Uterus (tissue), 4 donors: ENCODE results near the gene HMGN1. TPM values are rescaled to one million over a fixed set of nuclear protein-coding genes. Genes with fewer than 3 reads are reported as not detected.
A peak's percentile ranks its signal among the peaks of the same experiment; 100 is the strongest.
"Not testable (repeated sequence)": the region's sequence is repeated elsewhere in the genome, so short reads cannot be mapped to it uniquely, and the experiment has no call there.

Experiments used
- DNase-seq, 2 donors: peaks; one replicate each; pipeline ENCODE4 v3.0.0-alpha.2; 2019 to 2020
- H3K27ac ChIP-seq, 2 donors: fragments of 200-600 bp; sonication (generic); 1 replicate in 1 of 2; 2 replicates in 1 of 2; pipeline ENCODE4 v1.5.1; 2016 to 2018
- H3K27me3 ChIP-seq, 2 donors: fragments of 200-600 bp; sonication (generic); one replicate each; pipeline ENCODE4 v1.5.1; 2018 to 2019; ENCODE audit warnings: control low read depth in 1 of 2
- H3K36me3 ChIP-seq, 2 donors: fragments of 200-600 bp; sonication (generic); one replicate each; pipeline ENCODE4 v1.5.1; 2019; ENCODE audit warnings: control low read depth in 1 of 2
- H3K4me1 ChIP-seq, 2 donors: fragments of 200-600 bp; sonication (generic); one replicate each; pipeline ENCODE4 v1.5.1; 2018 to 2019; ENCODE audit warnings: control low read depth in 1 of 2
- H3K4me3 ChIP-seq, 2 donors: fragments of 200-600 bp; sonication (generic); 1 replicate in 1 of 2; 2 replicates in 1 of 2; pipeline ENCODE4 v1.5.1; 2018 to 2019; ENCODE audit warnings: mild to moderate bottlenecking in 1 of 2
- H3K9me3 ChIP-seq, 2 donors: fragments of 200-600 bp; sonication (generic); one replicate each; pipeline ENCODE4 v1.5.1; 2019; ENCODE audit warnings: control low read depth in 1 of 2
- POLR2A ChIP-seq, 2 donors: fragments of 450-650 bp; IDR thresholded peaks; one replicate each; pipeline ENCODE4 v1.6.1; 2016; ENCODE audit warnings: antibody characterized with exemption in 2 of 2, mild to moderate bottlenecking in 1 of 2, moderate library complexity in 1 of 2
- intact Hi-C: fragments of 100-400 bp; cut with DNase I; formaldehyde crosslinking; loops from one replicate; pipeline ENCODE4 v1.15.1; 2023; ENCODE audit warnings: low total_unique reads
- total RNA-seq, 4 donors: library from RNA; depleted of rRNA in 3 of 4; stranded (reverse); fragments of >200 nt in 3 of 4; gene quantifications; one replicate each; pipeline versions ENCODE4 v1.1.0 to v1.2.4, GENCODE V29; 2014 to 2023
- TF ChIP-seq, protein P1 (sequence below), 4 experiments: fragments of 200-600 bp in 2 of 4; fragments of 450-650 bp in 2 of 4; sonication (generic) in 2 of 4; IDR thresholded peaks; one replicate each; pipeline ENCODE4 v1.5.1; 2016 to 2019; ENCODE audit warnings: antibody characterized with exemption in 4 of 4, mild to moderate bottlenecking in 2 of 4, moderate library complexity in 1 of 4
- donor health status: DM: yes; HTN: yes; CAD: no.

The HMGN1 gene
- total RNA-seq, 4 donors from 2014 or later, result 87.9 to 222 (median 102) TPM

DNA sequence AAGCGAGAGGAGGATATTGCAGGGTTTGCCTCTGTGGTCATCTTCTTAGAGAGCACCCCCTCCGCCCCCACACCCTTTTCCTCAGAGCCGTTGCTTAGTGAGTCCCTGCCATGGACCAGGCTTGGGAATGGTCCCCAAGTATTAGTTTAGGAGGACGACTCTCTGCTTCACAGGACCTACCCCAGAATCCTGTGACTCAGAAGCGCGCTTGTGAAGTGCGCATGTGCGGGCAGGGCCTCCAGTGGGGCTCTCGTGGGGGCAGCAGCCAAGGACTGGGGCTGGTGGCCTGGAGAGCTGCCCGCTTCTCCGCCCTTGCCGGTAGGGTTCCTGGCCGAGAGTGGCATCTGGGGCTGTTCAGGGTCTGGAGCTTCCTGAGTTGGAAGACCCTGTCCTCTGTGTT is 37.3 kb upstream of the HMGN1 start:
- H3K27me3 ChIP-seq, result no peaks in the 10 kb centered on the region
- no peaks in the 10 kb centered on the region for H3K36me3 ChIP-seq
- peak overlapping the region; percentile 17 to 18 for H3K4me3 ChIP-seq
- no peaks in the 10 kb centered on the region for H3K9me3 ChIP-seq
- H3K4me1 ChIP-seq, result peaks cover 0 to 4% of the 10 kb centered on the region in 2 donors
- TF ChIP-seq, protein P1, sequence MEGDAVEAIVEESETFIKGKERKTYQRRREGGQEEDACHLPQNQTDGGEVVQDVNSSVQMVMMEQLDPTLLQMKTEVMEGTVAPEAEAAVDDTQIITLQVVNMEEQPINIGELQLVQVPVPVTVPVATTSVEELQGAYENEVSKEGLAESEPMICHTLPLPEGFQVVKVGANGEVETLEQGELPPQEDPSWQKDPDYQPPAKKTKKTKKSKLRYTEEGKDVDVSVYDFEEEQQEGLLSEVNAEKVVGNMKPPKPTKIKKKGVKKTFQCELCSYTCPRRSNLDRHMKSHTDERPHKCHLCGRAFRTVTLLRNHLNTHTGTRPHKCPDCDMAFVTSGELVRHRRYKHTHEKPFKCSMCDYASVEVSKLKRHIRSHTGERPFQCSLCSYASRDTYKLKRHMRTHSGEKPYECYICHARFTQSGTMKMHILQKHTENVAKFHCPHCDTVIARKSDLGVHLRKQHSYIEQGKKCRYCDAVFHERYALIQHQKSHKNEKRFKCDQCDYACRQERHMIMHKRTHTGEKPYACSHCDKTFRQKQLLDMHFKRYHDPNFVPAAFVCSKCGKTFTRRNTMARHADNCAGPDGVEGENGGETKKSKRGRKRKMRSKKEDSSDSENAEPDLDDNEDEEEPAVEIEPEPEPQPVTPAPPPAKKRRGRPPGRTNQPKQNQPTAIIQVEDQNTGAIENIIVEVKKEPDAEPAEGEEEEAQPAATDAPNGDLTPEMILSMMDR (IDR thresholded peaks at IDR 0.05), result no peak
- TF ChIP-seq POLR2A (IDR thresholded peaks at IDR 0.05), result no peak
- peak; percentile 43 to 50 for DNase-seq
- peak overlapping the region; percentile 70 to 86 for H3K27ac ChIP-seq
- intact Hi-C loops, result loop anchor here (10.0 kb wide), 2 partner anchors 71 to 201 kb away; partner anchors contain the start of genes BRWD1 and PSMG1

DNA sequence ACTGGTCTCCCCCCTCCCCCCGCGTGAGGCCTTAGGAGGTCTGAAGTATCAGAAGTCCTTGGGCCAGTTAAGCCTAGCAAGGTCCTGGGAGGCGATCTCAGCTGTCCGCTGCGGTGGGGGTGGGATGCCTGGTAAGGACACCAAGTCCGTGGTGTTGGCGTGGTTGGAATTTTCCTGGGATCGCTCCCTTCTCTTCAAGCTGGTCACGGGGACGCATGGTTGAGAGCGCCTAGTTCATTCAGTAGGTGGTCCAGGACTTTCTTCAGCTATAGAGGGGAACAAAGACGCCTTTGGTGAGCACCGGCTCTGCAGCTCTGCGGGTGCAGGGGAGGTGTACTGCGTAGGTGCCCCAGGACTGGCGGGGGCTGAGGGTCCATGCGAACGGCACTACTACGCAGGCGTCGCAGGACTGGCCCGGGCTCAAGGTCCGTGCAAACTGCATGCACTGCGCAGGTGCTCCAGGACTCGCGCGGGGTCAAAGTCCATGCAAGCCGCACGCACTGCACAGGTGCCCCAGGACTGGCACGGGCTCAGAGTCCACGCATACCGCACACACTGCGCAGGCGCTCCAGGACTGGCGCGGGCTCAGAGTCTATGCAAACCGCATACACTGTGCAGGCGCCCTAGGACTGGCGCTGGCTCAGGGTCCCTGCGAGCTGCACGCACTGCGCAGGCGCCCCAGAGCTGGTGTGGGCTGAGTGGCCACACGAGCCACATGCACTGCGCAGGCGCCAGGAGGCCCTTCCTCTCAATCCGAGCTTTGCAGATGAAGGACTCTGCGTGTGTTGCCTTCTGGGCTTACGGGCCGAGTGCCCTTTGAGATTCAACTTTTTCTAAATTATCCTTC is 36.6 kb upstream of the HMGN1 start:
- no peaks in the 10 kb centered on the region for H3K27me3 ChIP-seq

DNA sequence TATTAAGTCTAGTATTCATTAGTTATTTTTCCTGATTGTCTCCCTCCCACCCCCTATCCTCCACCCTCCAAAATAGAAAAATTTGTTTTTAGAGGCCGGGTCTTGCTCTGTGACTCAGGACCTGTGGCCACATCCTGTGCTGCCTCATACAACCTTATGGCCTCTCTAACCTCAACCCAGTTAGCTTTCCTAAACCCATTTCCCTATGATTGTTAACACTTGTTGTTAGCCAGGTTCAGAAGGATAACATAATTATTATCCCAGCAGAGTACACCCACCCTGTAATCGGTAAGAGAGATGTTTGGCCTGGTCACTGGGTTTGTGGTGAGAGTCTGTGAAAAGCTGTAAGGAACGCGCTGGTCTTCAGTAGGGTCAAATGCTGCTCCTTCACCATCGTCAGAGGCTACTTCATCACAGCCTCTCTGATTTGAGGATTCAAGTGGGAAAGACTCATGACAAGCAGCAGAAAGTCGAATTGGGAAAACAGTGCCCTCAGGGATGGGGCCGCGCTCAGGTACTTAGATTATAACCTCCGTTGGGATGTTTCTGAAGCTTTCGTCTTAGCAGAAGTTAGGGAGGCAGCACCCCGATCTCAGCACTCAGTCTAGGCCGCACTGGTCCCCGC is 35.9 kb upstream of the HMGN1 start:
- no peaks in the 10 kb centered on the region for H3K27me3 ChIP-seq
- TF ChIP-seq, protein P1 (IDR thresholded peaks at IDR 0.05), result no peak
- TF ChIP-seq POLR2A (IDR thresholded peaks at IDR 0.05), result no peak
- H3K27ac ChIP-seq, result peak overlapping the region; percentile 37 to 86
- no peak for DNase-seq
- intact Hi-C loops, result loop anchor here (10.0 kb wide), 2 partner anchors 70 to 200 kb away; partner anchors contain the start of genes BRWD1 and PSMG1
- no peaks in the 10 kb centered on the region for H3K36me3 ChIP-seq
- H3K4me3 ChIP-seq, result no peak overlapping the region
- no peaks in the 10 kb centered on the region for H3K9me3 ChIP-seq
- H3K4me1 ChIP-seq, result peaks cover 0 to 8% of the 10 kb centered on the region in 2 donors

More for the DNA sequence above, 36.6 kb upstream of the HMGN1 start:
- no peak for TF ChIP-seq POLR2A (IDR thresholded peaks at IDR 0.05)
- TF ChIP-seq, protein P1 (IDR thresholded peaks at IDR 0.05), result no peak
- intact Hi-C loops, result loop anchor here (10.0 kb wide), 2 partner anchors 71 to 201 kb away; partner anchors contain the start of genes BRWD1 and PSMG1
- peak overlapping the region; percentile 70 to 86 for H3K27ac ChIP-seq
- peak overlapping the region; percentile 18 to 20 for H3K4me3 ChIP-seq
- H3K36me3 ChIP-seq, result no peaks in the 10 kb centered on the region
- peaks cover 0 to 8% of the 10 kb centered on the region in 2 donors for H3K4me1 ChIP-seq
- DNase-seq, result peak; percentile 70 to 79
- H3K9me3 ChIP-seq, result no peaks in the 10 kb centered on the region

DNA sequence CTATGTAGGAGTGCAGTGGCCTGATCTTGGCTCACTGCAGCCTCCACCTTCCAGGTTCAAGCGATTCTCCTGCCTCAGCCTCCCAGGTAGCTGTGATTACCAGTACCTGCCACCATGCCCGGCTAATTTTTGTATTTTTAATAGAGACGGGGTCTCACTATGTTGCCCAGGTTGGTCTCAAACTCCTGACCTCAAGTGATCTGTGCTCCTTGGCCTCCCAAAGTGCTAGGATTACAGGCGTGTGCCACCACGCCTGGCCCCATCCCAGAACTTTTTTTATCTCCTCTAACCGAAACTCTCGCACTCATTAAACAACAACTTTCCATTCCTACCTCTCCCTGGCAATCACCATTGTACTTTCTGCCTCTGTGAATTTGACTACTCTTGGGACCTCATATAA is 33.2 kb upstream of the HMGN1 start:
- H3K27ac ChIP-seq, H3K9me3 ChIP-seq, H3K27me3 ChIP-seq, H3K36me3 ChIP-seq, DNase-seq, H3K4me3 ChIP-seq, H3K4me1 ChIP-seq: not testable (repeated sequence)
- intact Hi-C loops, result loop anchor here (10.0 kb wide), 2 partner anchors 67 to 197 kb away; partner anchors contain the start of genes BRWD1 and PSMG1

DNA sequence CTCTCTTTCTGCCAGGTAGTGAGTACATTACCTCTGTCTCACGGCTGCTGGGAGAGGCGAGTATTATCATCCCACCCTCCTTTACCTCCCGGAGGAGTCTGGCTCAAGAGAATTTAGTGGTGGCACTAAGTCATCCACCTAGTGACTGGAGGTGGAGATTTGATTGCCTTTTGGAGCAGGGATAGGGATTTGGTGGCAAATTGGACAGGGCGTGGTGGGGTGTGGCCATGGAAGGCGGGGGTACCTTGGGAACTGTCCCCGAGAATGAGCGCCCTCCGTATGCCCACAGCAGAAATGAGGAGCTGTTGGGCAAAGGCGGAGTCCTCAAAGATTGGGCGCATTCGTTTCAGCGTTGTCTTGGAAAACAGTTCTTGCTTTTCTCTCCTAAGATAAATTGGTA is 32.1 kb upstream of the HMGN1 start:
- intact Hi-C loops, result loop anchor here (10.0 kb wide), 2 partner anchors 66 to 196 kb away; partner anchors contain the start of genes BRWD1 and PSMG1
- Histone ChIP-seq H3K4me1 (peaks cover 0 to 6% of the 10 kb centered on the region in 2 donors), H3K4me3 (peak overlapping the region; percentile 76 to 80), H3K27me3 (no peaks in the 10 kb centered on the region), H3K9me3 (no peaks in the 10 kb centered on the region), H3K27ac (peak overlapping the region; percentile 89 to 98), H3K36me3 (no peaks in the 10 kb centered on the region)
- DNase-seq, result no peak
- TF ChIP-seq POLR2A (IDR thresholded peaks at IDR 0.05), result no peak
